ENCODE results near the gene DHCR7. TPM values are rescaled to one million over a fixed set of nuclear protein-coding genes. Genes with fewer than 3 reads are reported as not detected.

The DHCR7 gene
- total RNA-seq, 1 donor from 2014 or later = 6.0 TPM

GRCh38 chr11:71420455-71421241 lies 27.5 kb downstream of the DHCR7 start:
- peak; percentile 21 for DNase-seq (ENCODE audit: low spot score)

- DNase-seq (ENCODE audit: low spot score) = no peak
Measured at GRCh38 chr11:71418643-71419042, 29.6 kb downstream of the DHCR7 start.

GRCh38 chr11:71414645-71415044 lies 33.5 kb downstream of the DHCR7 start:
- no peak for DNase-seq (ENCODE audit: low spot score)

- DNase-seq (ENCODE audit: low spot score) = no peak
Measured at GRCh38 chr11:71410363-71410966, 37.7 kb downstream of the DHCR7 start.

GRCh38 chr11:71408826-71409225 lies 39.4 kb downstream of the DHCR7 start:
- DNase-seq (ENCODE audit: low spot score) = no peak

- no peak for DNase-seq (ENCODE audit: low spot score)
Measured at GRCh38 chr11:71407356-71407755, 40.8 kb downstream of the DHCR7 start.

- DNase-seq (ENCODE audit: low spot score) = no peak
Measured at GRCh38 chr11:71406681-71407080, 41.5 kb downstream of the DHCR7 start.

GRCh38 chr11:71404209-71404608 lies 44.0 kb downstream of the DHCR7 start:
- no peak for DNase-seq (ENCODE audit: low spot score)

GRCh38 chr11:71402878-71403277 lies 45.3 kb downstream of the DHCR7 start:
- DNase-seq (ENCODE audit: low spot score) = no peak

GRCh38 chr11:71400216-71400615 lies 48.0 kb downstream of the DHCR7 start:
- no peak for DNase-seq (ENCODE audit: low spot score)

GRCh38 chr11:71399341-71399740 lies 48.9 kb downstream of the DHCR7 start:
- DNase-seq (ENCODE audit: low spot score) = no peak

- DNase-seq (ENCODE audit: low spot score) = no peak
Measured at GRCh38 chr11:71397961-71398360, 50.2 kb downstream of the DHCR7 start.

GRCh38 chr11:71397331-71397860 lies 50.8 kb downstream of the DHCR7 start:
- no peak for DNase-seq (ENCODE audit: low spot score)

GRCh38 chr11:71396548-71397123 lies 51.6 kb downstream of the DHCR7 start:
- DNase-seq (ENCODE audit: low spot score) = no peak

- DNase-seq (ENCODE audit: low spot score) = no peak
Measured at GRCh38 chr11:71395774-71396173, 52.4 kb downstream of the DHCR7 start.

GRCh38 chr11:71395263-71395560 lies 53.0 kb downstream of the DHCR7 start:
- no peak for DNase-seq (ENCODE audit: low spot score)

GRCh38 chr11:71393283-71393682 lies 54.9 kb downstream of the DHCR7 start:
- DNase-seq (ENCODE audit: low spot score) = no peak

- peak; percentile 94 for DNase-seq (ENCODE audit: low spot score)
Measured at GRCh38 chr11:71391796-71392195, 56.4 kb downstream of the DHCR7 start.

GRCh38 chr11:71391352-71391751 lies 56.8 kb downstream of the DHCR7 start:
- DNase-seq (ENCODE audit: low spot score) = no peak

GRCh38 chr11:71388637-71389235 lies 59.5 kb downstream of the DHCR7 start:
- no peak for DNase-seq (ENCODE audit: low spot score)

GRCh38 chr11:71387784-71388636 lies 60.2 kb downstream of the DHCR7 start:
- no peak for DNase-seq (ENCODE audit: low spot score)

GRCh38 chr11:71387200-71387599 lies 61.0 kb downstream of the DHCR7 start:
- no peak for DNase-seq (ENCODE audit: low spot score)
